HL-60/S4 treated with retinoic acid at 250 ng/mL for 4 days and 3 days (cell line): ENCODE measurements around the gene FOLR2.
"Not testable (repeated sequence)": the region's sequence is repeated elsewhere in the genome, so short reads cannot be mapped to it uniquely, and the experiment has no call there.

ENCODE experiments used
- in situ Hi-C: fragments of 300-500 bp; cut with MboI; formaldehyde crosslinking; loops from 2 replicates; pipeline ENCODE4 v1.7.0; 2022; ENCODE audit warnings: low sequenced_read_pairs

Gene FOLR2

DNA sequence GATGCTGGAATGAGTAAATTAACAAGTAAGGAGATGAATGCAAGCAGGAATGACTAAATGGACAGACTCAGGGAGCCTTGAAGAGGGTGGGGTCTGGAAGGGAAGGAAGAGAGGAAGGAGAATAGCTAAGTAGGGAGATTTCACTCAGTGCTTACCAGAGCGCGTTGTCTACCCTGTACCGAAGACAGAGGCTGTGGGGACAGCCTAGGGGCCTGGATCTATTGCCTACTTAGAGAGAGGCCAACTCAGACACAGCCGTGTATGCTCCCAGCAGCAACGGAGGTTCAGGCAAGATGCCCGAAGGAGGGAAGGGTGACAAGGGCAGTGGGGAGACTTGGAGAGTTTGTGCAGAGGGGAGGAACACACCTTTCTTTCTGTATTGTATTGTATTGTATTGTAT is at the start of gene FOLR2:
Gene FOLR2, plus strand, starts transcription at position 157 of the 400 bp plus-strand sequence. CDS start 1,791 bp downstream, outside the sequence.
- in situ Hi-C loops, result no loop called here

DNA sequence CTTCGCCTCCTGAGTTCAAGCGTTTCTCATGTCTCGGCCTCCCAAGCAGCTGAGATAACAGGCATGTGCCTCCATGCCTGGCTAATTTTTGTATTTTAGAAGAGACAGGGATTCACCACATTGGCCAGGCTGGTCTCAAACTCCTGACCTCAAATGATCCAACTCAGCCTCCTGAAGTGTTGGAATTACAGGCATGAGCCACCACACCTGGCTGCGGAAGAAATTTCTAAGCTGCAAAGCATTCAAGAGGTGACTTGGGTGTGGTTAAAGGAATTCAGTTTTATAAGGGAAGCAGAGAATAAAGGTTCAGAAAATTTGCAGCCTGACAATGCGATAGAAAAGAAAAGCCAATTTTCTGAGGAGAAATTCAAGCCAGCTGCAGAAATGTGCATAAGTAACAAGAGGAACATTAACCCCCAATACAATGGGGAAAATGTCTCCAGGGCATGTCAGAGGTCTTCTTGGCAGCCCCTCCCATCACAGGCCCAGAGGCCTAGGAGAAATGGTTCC is 47.5 kb upstream of the FOLR2 start:
- in situ Hi-C loops, result not testable (repeated sequence)

DNA sequence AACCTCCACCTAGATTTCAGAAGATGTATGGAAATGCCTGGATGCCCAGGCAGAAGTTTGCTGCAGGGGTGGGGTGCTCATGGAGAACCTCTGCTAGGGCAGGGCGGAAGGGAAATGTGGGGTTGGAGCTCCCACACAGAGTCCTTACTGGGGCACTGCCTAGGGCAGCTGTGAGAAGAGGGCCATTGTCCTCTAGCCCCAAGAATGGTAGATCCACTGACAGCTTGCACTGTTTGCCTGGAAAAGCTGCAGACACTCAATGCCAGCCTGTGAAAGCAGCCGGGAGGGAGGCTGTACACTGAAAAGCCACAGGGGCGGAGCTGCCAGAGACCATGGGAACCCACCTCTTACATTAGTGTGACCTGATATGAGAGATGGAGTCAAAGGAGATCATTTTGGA is 46.8 kb upstream of the FOLR2 start:
- in situ Hi-C loops, result not testable (repeated sequence)

DNA sequence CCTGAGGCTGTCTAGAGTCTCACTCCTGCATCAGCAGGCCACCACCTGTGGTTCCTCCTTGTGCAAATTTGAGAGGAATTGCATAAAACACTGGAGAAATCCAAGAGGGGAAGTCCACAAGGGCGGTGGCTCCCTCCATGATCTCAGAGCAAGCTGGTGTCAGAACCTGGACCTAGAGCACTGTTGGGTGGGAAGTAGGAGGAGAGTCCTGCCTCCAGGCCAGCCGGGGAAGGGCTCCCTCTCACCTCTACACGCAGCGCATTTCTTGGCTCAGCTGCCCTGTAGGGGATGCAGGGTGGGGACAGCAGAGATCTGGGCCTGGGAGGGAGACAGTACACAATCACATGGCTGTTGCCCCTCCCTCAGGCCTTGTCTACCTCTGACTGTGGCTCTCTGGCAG is 44.6 kb upstream of the FOLR2 start:
- in situ Hi-C loops, result not testable (repeated sequence)

DNA sequence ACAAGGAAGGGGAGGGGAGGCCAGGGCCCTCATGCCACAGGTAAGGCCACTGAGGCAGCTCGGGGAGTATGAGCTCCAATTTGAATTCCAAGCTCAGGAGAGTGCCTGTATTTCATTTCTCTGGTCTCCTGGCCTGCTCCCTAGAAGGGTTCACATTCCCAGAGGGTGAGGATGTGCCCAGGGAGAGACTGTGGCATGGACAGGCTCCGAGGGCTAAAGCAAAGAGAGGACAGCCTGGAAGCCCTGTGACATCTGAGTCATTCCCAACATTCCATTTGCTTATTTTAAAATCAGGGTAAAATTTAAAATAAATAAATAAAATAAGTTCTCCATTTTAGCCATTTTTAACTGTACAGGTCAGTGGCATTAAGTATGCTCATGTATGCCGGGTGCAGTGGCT is 43.3 kb upstream of the FOLR2 start:
- in situ Hi-C loops, result no loop called here

DNA sequence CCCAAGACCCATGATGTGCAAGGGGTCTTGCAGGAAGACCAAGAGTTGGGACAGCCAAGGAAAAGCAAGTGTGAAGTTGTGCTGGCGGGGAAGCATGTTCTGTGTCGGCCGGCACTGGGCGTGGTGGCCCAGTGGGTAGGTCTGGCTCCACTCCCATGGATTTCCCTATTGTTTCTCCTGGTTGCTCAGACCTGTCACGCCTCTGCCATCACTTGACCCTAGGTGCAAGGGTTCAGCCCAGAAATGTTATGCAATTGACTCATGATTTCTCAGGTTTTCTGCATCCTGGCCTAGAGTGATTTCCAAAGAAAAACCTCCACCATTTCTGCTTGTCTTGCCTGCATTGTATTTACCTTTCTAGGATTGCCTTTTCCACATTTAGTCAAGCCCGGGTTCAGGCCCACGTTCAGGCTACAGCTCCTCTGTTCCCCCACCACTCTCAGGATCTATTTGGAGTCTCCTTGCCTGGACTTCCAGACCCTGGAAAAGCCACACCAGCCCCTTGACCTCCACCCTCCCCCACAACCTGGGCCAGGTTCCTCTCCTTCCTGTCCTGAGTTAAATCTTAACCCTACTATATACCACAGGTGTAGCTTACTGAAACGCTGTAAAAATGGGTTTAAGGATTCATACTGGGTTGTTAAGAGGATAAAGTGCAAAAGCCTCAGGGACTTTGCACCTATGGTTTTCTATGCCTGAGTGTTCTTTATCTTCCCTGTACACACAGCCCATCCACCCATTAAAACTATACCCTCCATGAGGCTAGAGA is 42.1 kb upstream of the FOLR2 start:
- in situ Hi-C loops, result no loop called here

DNA sequence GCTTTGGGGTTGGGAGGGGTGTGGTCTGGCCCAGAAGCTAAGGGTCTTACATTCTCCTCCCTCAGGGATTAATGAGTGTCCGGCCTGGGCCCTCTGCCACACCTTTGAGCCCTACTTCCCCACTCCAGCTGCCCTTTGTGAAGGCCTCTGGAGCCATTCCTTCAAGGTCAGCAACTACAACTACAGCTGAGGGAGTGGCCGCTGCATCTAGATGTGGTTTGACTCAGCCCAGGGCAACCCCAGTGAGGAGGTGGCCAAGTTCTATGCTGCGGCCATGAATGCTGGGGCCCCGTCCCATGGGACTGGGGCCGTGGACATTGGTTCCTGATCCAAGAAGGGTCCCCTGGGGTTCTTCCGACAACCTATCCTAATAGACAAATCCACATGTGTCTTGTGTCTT is 38.9 kb upstream of the FOLR2 start:
- in situ Hi-C loops, result no loop called here

DNA sequence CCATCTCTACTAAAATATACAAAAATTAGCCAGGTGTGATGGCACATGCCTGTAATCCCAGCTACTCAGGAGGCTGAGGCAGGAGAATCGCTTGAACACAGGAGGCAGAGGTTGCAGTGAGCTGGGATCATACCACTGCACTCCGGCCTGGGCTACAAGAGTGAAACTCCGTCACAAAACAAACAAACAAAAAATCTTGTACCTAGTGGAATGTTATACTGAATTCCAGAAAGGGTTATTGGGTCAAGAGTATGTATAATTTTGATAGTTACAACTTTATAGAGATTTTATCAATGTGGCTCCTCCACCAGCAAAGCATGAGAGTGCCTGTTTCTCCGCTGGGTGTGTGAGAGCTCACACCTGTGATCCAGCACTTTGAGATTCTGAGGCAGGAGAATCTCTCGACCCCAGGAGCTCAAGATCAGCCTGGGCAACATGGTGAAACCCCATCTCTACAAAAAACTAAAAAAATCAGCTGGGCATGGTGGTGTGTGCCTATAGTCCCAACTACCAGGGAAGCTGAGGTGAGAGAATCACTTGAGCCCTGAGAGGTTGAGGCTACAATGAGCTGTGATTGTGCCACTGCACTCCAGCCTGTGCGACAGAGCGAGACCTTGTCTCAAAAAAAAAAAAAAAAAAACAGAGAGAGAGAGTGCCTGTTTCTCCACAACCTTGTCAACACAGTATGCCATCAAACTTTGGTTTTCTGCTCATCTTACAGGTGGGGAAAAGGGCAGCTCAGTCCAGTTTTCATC is 37.4 kb upstream of the FOLR2 start:
- in situ Hi-C loops, result no loop called here

DNA sequence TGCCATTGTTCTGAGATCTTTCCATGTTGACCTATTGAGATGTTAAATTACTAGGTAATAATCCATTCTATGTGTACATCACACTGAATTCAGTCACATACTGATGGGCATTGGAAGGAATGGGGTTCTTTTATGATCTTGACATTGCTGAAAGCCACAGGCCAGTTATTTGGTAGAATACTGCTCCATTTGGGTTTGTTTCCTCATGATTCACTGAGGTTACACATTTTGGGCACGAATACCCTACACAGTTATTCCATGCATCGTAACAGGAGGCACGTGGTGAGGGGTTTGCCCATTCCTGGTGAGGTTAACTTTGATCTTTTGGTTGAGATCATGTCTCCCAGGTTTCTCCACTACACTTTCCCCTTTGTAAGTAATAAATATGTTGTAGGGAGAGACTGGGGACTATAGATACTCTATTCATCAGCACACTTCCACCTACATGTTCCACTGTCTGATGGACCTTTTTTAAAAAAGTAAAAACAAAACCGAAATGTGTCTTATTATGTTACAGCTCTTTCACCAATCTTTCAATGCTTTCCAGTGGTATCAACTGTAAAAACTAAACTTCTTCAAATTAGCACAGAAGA is 36.7 kb upstream of the FOLR2 start:
- in situ Hi-C loops, result no loop called here

DNA sequence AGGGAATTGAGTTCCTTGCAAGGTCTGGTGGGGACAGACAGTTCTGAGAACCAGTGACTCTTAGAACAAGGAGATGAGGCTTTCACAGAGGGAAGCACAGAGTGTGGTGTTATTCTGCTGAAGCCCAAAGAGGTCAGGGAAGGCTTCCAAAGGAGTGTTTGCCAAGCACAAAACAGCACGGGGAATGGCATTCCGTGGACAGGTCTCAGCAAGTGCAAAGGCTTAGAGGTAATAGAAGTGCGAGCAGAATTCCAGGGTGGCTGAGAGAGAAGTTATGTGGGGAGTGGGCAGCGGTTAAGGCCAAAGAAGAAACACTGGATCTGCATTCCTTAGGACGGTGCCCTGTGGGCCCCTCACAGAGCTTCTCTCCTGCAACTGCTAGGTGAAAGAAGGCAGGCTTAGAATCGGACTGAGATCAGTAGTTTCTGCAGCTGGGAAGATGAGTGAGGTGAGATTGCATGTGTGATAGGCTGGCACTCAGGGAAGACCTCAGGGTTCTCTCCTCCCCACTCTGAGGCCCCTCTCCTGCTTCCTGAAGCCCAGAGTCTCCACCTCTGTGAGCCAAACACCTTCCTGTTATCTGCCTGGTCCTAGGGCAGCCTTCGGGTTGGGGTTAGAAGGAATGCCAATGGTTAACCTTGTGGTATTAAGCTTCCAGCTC is 35.6 kb upstream of the FOLR2 start:
- in situ Hi-C loops, result not testable (repeated sequence)

DNA sequence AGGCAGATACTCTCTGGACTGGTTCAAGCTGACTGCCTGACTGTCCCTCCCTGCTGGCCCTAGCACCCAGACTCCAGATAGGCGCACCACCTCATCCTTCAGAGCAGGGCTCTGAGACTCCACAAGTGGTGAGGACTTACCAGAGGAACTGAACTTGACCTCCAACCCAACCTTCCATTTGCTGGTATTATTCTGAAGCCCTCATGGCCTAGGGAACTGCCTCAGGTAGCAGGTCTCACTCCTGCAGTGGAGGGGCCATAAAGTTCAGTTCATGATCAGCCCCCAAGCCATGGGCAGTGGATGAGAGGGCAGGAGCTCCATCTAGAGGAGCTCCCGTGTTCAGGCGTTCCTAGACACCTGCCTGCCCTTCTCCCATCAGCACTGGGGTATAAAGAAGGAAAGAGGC is 35.0 kb upstream of the FOLR2 start:
- in situ Hi-C loops, result not testable (repeated sequence)

DNA sequence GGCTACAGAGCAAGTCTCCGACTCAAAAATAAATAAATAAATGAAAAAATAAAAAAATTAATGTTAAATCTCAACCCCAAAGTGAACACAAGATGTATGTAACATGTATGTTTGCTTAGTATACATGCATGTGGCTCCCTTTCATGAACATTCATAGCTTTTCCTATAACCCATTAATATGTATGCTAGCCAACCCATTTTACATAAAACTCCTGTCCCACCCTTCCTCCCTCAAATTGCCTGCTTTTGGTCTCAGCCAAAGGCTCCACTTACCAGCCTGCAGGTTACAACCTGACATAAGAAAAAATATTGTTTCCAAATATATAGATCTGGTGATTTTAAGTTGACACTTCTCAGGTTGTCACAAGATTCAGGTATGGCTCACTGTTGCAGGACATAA is 28.3 kb upstream of the FOLR2 start:
- in situ Hi-C loops, result no loop called here

DNA sequence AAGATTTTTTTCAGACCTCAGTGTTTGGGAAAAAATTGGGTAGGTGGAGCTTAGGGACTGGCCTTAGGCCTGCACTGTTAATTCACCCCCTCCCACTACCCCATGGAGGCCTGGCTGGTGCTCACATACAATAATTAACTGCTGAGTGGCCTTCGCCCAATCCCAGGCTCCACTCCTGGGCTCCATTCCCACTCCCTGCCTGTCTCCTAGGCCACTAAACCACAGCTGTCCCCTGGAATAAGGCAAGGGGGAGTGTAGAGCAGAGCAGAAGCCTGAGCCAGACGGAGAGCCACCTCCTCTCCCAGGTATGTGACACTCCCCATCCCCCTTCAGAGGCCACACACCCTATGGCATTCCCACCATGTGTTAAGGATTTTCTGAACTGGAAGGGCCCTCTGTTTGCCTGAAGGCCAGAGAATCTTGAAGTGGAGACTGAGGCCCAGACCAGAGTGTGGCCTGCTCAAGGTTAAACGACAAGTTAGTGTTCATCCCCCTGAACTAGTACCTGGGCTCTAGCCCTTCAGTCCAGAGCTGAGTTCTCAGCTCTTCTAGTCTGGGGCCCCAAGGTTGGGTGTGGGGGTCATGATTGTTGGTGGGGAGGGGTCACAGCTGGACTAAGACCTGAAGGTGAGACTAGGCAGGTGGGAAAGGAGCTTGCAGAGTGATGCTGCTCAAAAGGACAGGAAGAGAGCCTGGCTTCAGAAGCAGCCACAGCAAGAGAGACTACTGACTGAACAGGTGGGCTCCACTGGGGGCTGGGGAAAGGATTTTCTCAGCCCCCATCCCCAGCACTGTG is 26.9 kb upstream of the FOLR2 start:
- in situ Hi-C loops, result no loop called here

DNA sequence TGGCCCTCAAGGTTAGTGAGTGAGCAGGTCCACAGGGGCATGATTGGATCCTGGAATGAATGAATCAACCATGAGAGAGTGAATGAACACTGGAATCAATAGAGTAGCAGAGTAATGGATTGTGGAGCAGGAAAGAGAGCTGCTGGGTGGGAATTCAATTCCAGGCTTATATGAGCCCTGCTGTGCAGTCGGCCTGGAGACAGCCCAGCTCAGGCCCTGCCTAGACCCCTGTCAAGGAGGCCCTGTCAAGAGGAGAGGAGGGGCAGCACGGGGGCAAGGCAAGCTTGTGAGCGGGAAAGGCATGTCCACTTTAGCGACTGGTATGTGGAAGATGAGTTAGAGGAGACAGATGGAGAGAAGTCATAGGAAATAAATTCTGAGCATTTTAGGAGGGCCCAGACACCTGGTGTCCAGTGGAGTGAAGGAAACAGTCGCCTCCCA is 25.9 kb upstream of the FOLR2 start:
- in situ Hi-C loops, result no loop called here

DNA sequence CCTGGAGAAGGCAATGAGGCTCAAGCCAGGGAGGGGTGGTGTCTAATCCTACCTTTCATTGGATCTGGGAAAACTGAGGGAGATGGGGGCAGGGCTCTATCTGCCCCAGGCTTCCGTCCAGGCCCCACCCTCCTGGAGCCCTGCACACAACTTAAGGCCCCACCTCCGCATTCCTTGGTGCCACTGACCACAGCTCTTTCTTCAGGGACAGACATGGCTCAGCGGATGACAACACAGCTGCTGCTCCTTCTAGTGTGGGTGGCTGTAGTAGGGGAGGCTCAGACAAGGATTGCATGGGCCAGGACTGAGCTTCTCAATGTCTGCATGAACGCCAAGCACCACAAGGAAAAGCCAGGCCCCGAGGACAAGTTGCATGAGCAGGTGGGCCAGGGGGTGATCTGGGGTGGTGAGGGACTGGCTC is 24.6 kb upstream of the FOLR2 start, which contains the start of gene FOLR1:
Gene FOLR1, plus strand, starts transcription at position 180 of the 421 bp plus-strand sequence. Its CDS starts 34 bp downstream, at position 214.
- in situ Hi-C loops, result no loop called here

DNA sequence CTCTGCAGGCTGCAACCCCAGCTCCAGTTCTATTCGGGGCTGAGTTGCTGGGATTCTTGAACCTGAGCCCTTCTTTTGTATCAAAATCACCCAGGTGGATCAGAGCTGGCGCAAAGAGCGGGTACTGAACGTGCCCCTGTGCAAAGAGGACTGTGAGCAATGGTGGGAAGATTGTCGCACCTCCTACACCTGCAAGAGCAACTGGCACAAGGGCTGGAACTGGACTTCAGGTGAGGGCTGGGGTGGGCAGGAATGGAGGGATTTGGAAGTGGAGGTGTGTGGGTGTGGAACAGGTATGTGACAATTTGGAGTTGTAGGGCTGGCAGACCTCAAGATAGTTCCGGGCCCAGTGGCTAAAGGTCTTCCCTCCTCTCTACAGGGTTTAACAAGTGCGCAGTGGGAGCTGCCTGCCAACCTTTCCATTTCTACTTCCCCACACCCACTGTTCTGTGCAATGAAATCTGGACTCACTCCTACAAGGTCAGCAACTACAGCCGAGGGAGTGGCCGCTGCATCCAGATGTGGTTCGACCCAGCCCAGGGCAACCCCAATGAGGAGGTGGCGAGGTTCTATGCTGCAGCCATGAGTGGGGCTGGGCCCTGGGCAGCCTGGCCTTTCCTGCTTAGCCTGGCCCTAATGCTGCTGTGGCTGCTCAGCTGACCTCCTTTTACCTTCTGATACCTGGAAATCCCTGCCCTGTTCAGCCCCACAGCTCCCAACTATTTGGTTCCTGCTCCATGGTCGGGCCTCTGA is 20.9 kb upstream of the FOLR2 start:
- in situ Hi-C loops, result no loop called here

DNA sequence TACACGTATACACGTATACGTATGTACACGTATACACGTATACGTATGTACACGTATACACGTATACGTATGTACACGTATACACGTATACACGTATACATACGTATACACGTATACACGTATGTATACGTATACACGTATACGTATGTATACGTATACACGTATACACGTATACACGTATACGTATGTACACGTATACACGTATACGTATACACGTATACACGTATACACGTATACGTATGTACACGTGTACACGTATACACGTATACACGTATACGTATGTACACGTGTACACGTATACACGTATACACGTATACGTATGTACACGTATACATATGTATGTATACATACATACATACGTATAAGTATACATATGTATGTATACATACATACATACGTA is 15.1 kb upstream of the FOLR2 start:
- in situ Hi-C loops, result not testable (repeated sequence)

DNA sequence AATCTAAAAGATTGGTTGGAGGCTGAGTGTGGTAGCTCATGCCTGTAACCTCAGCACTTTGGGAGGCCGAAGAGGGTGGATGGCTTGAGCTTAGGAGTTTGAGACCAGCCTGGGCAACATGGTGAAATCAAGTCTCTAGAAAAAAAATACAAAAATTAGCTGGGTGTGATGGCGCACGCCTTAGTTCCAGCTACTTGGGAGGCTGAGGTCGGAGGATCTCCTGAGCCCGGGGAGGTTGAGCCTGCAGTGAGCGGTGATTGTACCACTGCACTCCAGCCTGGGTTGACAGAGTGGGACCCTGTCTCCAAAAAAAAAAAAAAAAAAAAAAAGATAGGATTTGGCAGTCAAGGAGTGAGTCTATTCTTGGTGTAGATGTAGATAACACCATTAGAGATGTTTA is 14.0 kb upstream of the FOLR2 start:
- in situ Hi-C loops, result no loop called here

DNA sequence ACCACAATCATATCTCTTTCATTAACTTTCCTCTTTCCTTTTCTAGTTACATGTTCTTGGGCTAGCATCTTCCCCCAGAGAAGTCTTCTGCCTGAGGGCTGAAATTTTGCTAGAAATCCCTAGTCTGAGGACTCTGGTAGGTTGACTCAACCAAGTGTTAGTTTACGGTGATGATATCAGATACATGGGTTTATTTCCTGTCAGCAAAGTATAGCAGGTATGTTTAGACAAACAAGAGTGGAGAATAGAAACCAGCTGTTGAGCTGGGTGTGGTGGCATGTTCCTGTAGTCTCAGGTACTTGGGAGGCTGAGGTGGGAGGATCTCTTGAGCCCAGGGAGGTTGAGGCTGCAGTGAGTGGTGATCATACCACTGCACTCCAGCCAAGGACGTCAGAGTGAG is 13.4 kb upstream of the FOLR2 start:
- in situ Hi-C loops, result no loop called here
